Suppressor macrophage treated with lipopolysaccharide for 1 hour (primary cell): ENCODE results near the gene SERINC1.

ENCODE experiments used
- DNase-seq, 3 donors: peaks; one replicate each; pipeline ENCODE4 v3.0.0-alpha.2; 2020 to 2022

The SERINC1 gene

DNA sequence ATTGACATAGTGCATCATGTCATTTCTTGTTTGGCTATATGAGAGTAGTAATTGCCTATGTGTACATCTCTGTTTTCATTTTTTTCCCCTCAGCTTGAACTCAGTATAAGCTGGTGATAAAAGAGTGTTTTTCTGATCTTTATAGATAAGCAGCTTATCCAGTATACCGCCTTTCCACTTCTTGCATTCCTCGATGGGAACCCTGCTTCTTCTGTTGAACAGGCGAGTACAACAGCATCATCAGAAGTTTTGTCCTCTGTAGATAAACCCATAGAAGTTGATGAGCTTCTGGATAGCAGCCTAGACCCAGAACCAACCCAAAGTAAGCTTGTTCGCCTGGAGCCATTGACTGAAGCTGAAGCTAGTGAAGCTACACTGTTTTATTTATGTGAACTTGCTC lies 39.8 kb downstream of the SERINC1 start:
- no peak for DNase-seq

DNA sequence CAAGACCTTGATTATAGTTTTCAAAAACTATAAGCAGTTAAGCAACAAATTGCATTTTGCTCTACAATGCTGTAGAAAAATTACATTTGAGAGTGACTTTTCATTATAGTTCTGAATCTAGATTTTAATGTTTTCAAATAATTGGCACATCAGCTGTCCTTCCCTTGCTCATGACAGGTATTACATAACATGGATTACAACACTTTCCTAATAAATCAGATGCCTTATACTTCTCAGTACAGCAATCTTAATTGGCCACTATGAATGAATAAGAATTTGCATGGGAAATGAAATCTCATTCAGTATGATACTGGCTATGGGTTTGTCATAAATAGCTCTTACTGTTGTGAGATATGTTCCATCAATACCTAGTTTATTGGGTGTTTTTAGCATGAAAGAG lies 42.3 kb downstream of the SERINC1 start:
- peak in 1 of 3 donors; percentile 25 for DNase-seq

- DNase-seq = no peak
These were observed 42.8 kb downstream of the SERINC1 start for GRCh38 chr6:122428781-122429180.

- DNase-seq = no peak
These were observed 45.0 kb downstream of the SERINC1 start for GRCh38 chr6:122426597-122426996.

GRCh38 chr6:122423734-122424133 lies 47.9 kb downstream of the SERINC1 start:
- no peak for DNase-seq

GRCh38 chr6:122422614-122423267 lies 48.9 kb downstream of the SERINC1 start:
- DNase-seq = no peak

- no peak for DNase-seq
These were observed 49.6 kb downstream of the SERINC1 start for GRCh38 chr6:122422003-122422402.

DNA sequence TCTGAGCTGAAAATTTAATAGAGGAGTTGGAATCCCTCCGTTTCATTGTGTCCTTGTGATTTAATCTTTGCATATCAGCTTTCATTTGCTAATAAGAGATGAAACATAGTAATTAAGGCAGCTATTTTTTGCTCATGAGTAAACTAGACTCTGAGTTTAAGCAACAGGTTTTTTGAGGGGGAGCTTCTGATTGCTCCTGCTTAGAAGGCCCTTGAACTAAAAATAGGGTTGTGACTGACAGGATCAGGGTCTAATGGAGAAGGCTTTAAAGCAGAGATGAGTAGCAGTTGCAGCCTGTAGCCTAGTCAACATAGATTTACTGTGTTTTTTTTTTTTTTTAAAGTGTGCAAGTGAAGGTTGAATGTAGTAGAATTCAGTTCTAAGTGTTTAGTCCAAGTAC lies 54.8 kb downstream of the SERINC1 start:
- DNase-seq = no peak

DNA sequence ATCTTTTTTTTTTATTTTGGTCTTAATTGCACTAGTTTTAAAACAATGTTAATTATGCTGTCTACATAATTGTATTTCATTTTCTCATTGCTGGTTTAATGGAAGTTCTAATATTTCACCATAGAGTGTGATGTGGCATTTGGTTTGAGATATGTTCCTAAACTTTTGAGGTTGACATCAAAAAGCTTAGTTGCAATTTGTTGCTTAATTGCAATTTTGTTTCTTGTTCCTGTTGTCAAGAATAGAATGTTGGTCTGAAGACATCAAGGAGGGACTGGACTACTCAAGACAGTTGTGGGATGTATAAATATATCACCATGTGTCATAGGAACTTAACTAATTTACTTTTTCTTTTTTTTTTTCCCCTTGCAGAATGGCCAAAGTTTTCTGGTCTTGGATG lies 59.6 kb downstream of the SERINC1 start:
- peak; percentile 6 to 42 (median 34) for DNase-seq

- DNase-seq = no peak
These were observed 62.7 kb downstream of the SERINC1 start for GRCh38 chr6:122408702-122409458.

DNA sequence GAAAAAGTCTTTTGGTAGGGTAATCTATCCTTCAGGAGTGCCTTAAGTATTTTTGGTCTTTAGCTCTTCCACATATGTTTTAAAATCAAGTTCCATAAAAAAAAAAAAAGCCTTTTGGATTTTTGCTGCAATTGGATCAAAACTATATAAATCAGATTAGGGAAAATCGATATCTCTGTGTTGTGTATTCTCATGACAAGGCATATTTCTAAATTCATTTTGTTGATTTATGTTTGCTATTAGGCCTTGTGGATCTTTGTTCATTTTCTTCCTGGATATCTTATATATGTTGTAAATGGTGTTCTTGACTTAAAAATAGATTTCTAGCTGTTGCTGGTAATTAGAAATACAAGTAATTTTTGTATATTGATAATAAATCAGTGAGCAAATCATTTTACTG lies 63.4 kb downstream of the SERINC1 start:
- no peak for DNase-seq

- no peak for DNase-seq
These were observed 63.9 kb downstream of the SERINC1 start for GRCh38 chr6:122407712-122408111.

DNA sequence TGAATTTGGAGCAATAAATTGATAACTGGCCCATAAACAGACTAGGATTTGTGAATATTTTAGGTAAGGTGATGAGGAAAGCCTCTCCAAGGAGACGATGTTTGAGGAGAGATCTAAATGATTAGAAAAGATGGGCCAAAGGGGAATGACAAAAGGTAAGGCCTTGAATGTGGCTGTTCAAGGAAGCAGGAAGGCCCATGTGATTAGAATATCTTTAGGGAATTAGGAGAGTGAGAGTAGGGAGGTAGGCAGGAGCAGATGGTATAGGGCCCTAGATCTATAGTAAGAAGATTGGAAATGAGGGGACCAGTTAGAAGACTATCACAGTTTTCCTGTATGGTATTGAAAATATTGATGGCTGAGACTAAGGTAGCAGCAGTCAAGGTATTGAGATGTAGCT lies 65.4 kb downstream of the SERINC1 start:
- no peak for DNase-seq

DNA sequence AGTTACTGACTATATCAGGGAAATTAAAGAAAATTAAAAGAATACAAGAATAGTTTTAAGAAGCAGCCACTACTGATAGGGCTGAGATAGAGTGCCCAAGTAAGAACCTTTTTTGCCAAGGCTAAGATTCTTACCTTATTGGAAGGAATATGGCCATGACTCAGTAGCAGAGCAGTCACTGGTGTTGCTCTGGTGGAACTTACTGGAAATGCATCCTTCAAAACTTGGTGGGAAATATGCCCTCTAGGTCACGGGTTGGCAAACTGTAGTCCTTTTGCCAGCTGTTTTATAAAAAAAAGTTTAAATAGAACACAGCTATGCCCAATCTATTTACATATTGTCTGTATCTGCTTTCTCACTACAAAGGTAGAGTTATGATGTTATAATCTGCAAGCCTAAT lies 66.2 kb downstream of the SERINC1 start:
- DNase-seq = peak in 1 of 3 donors; percentile 16

DNA sequence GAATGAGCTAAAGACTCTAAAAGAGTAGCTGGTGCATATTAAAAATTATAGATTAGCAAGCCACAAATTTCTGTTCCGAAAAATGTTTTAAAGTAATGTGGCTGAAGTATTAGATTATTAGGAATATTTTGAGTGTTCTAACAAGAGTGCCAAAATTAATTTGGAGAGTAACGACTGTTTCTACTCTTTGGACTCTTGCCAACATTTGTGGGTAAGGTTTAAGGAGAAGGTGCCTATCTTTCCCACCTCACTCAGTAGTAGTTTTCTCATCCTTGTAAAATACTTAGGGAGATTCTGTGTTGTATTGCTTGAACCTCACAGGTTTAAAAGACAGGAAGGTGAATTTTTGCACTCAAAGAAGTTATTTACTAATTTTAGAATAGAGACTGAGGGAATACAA lies 67.2 kb downstream of the SERINC1 start:
- no peak for DNase-seq

DNA sequence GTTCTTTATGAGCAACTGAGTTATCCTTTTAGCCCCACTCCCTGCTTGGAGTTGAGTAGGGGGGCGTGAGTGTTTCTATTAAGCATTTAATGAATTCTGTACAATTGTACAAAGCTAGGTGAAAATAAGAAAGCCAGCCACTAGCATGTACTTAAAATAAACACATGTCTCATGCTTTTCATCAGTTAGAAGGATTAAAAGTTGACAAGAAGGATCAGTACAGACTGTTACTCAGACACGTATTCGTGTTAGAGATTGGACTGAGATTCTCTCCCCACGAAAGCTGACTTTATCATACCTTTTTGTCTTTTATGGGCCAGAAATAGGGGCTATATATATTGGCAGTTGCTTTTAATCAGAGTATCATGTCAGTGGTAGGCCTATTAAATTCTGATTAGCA lies 70.5 kb downstream of the SERINC1 start:
- no peak for DNase-seq

GRCh38 chr6:122400462-122401089 lies 71.0 kb downstream of the SERINC1 start:
- DNase-seq = no peak

DNA sequence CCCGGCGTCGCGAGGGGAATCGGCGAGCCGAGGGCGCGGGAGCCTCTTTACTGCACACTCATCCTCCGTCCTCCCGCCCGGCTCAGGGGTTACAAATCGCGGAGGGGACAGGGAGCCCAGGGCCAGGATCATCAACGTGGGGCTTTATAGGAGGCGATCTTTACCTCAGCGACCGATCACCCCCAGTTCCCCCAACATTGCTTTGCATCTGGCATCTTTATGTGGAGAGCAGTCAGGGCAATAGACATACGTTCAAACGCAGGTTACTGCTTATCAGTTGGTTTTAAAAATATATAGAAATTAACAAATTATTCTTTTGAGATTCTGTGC lies 71.5 kb downstream of the SERINC1 start:
- DNase-seq = peak; percentile 32 to 59 (median 34)

DNA sequence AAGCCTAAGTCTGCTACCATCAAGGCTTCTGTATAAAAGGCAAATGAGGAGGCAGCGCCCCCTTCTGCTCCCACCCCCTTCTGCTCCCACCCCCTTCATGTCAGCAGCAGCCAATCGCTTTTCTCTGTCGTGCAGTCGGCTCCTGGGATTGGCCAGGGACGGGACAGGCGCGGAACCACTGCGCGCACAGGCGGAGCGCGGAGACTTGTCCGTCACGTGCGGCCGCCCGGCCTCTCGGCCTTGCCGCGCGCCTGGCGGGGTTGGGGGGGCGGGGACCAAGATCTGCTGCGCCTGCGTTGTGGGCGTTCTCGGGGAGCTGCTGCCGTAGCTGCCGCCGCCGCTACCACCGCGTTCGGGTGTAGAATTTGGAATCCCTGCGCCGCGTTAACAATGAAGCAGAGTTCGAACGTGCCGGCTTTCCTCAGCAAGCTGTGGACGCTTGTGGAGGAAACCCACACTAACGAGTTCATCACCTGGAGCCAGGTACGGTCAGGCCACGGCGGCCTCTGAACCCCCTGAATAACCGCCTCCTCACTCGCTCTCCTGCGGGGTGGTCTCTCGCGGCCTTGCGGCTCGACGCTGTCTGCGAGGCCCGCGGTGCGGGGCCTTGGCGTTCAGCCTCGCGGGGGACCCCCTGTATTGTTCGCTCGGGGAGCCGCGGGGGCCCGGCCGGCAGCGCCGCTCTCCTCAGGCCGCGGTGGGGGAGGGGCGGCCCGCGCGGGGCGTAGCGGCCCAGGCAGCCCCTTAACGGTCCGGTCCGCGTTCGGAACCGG lies 72.1 kb downstream of the SERINC1 start, which contains the start of gene HSF2:
TSS of gene HSF2 (plus strand) at position 305 of the 773 bp plus-strand sequence. CDS start at position 391, 86 bp downstream.
- peak; percentile 97 to 98 (median 98) for DNase-seq

GRCh38 chr6:122399055-122399347 lies 72.6 kb downstream of the SERINC1 start:
- DNase-seq = no peak

- DNase-seq = no peak
These were observed 77.6 kb downstream of the SERINC1 start for GRCh38 chr6:122394016-122394415.

DNA sequence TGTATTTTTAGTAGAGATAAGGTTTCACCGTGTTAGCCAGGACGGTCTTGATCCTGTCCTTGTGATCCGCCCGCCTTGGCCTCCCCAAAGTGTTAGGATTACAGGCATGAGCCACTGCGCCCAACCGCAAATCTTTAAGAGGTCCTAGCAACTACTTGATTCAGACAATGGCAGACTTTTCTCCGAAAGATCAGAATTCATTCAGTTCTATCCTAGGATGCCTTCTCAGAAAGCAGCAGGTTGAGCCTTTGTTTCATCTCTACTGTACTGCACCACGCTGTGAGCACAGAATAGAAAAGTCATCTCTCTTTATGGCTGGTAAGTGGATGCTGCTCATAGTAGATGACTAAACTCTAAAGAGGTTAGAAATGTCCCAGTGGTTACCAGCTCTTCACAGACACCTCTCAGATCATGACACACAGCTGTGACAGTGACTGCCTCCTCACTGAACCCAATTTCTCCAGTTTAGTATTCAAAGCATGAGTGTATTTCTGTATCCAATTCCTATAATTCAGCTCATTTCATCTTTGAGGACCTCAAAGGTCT lies 78.2 kb downstream of the SERINC1 start:
- DNase-seq = no peak
